ENCODE data around the gene SLC29A3.
A peak's percentile ranks its signal among the peaks of the same experiment; 100 is the strongest.

SLC29A3 gene

GRCh38 chr10:71284544-71285179 is 34.4 kb upstream of the SLC29A3 start:
- Histone ChIP-seq H3K9me3 (replicated peaks in 1 of 2; ENCODE audit: control insufficient read depth in 2 of 2, insufficient read depth in 1 of 2, low read depth in 1 of 2, low read length in 2 of 2) (peaks cover 0 to 2% of the 10 kb centered on the region in 2 donors), H3K18ac (ENCODE audit: low read length) (peak overlapping the region; percentile 90), H3K27me3 (ENCODE audit: control insufficient read depth in 3 of 3, insufficient read depth in 3 of 3, low read depth in 1 of 3, low read length in 3 of 3) (peaks cover 0 to 8% (median 2%) of the 10 kb centered on the region in 3 experiments), H2AFZ (ENCODE audit: low read length) (no peak overlapping the region), H3K79me1 (ENCODE audit: low read depth, low read length) (peaks cover 9% of the 10 kb centered on the region), H2BK15ac (ENCODE audit: low read length) (peak overlapping the region; percentile 97), H3K23ac (ENCODE audit: low read depth, low read length, poor library complexity) (peak overlapping the region; percentile 96), H3K36me3 (replicated peaks in 1 of 2; ENCODE audit: control insufficient read depth in 2 of 2, insufficient read depth in 2 of 2, low read length in 2 of 2) (no peaks in the 10 kb centered on the region), H2BK120ac (ENCODE audit: low read depth, low read length) (peak overlapping the region; percentile 10), H3K4ac (ENCODE audit: low read length) (peak overlapping the region; percentile 84), H3K14ac (ENCODE audit: low read length) (peak overlapping the region; percentile 71), H3K4me1 (ENCODE audit: control insufficient read depth in 2 of 2, insufficient read depth in 1 of 2, low read depth in 1 of 2, low read length in 2 of 2) (peaks cover 0 to 2% of the 10 kb centered on the region in 2 donors), H2BK5ac (ENCODE audit: low read length) (peak overlapping the region; percentile 53), H3K9ac (ENCODE audit: low read depth, low read length, poor library complexity) (peak overlapping the region; percentile 81), H2BK12ac (ENCODE audit: low read length) (peak overlapping the region; percentile 90), H2AK5ac (ENCODE audit: low read depth, low read length) (peak overlapping the region; percentile 92), H3K4me2 (ENCODE audit: insufficient read depth, low read length, poor library complexity, severe bottlenecking) (no peak overlapping the region), H4K91ac (ENCODE audit: low read depth, low read length, poor library complexity) (no peak overlapping the region), H3K4me3 (ENCODE audit: low read length in 2 of 2) (no peak overlapping the region), H3K27ac (replicated peaks; ENCODE audit: low read length) (no peak overlapping the region), H4K8ac (ENCODE audit: low read depth, low read length) (peak overlapping the region; percentile 65)
- no CpG with 5 or more reads among the region's 19 CpGs for WGBS, 2 donors (ENCODE audit: extremely low coverage in 2 of 2, insufficient read length in 2 of 2, insufficient replicate concordance in 1 of 2)
- no peak for DNase-seq (ENCODE audit: low spot score)

DNA sequence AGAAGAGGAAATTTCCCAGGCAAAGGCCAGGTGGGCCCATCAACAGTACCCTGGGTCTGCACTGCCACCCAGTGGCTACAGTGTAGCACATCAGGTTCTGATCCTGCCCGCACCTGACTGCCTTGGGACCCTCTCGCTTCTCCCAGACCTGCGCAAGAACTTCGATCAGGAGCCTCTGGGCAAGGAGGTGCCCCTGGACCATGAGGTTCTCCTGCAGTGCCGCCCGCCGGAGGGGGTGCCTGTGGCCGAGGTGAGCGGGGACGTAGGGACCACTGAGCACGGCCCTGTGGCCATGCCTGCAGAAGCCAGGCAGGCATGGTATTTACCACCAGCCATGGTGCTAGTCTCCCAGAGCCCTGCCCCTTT is 33.9 kb upstream of the SLC29A3 start:
- no CpG with 5 or more reads among the region's 11 CpGs for WGBS, 2 donors (ENCODE audit: extremely low coverage in 2 of 2, insufficient read length in 2 of 2, insufficient replicate concordance in 1 of 2)
- H3K4me3 ChIP-seq (ENCODE audit: low read length in 2 of 2) = no peak overlapping the region
- peak overlapping the region; percentile 95 for H2BK12ac ChIP-seq (ENCODE audit: low read length)
- H3K36me3 ChIP-seq (replicated peaks in 1 of 2; ENCODE audit: control insufficient read depth in 2 of 2, insufficient read depth in 2 of 2, low read length in 2 of 2) = no peaks in the 10 kb centered on the region
- H3K79me1 ChIP-seq (ENCODE audit: low read depth, low read length) = peaks cover 9% of the 10 kb centered on the region
- H3K27me3 ChIP-seq (ENCODE audit: control insufficient read depth in 3 of 3, insufficient read depth in 3 of 3, low read depth in 1 of 3, low read length in 3 of 3) = peaks cover 0 to 8% (median 2%) of the 10 kb centered on the region in 3 experiments
- peak overlapping the region; percentile 97 for H2BK15ac ChIP-seq (ENCODE audit: low read length)
- H2BK120ac ChIP-seq (ENCODE audit: low read depth, low read length) = peak overlapping the region; percentile 10
- H3K4ac ChIP-seq (ENCODE audit: low read length) = no peak overlapping the region
- no peak overlapping the region for H2AFZ ChIP-seq (ENCODE audit: low read length)
- H3K14ac ChIP-seq (ENCODE audit: low read length) = no peak overlapping the region
- H4K91ac ChIP-seq (ENCODE audit: low read depth, low read length, poor library complexity) = no peak overlapping the region
- peak overlapping the region; percentile 96 for H2AK5ac ChIP-seq (ENCODE audit: low read depth, low read length)
- H3K4me2 ChIP-seq (ENCODE audit: insufficient read depth, low read length, poor library complexity, severe bottlenecking) = no peak overlapping the region
- peak overlapping the region; percentile 87 for H3K18ac ChIP-seq (ENCODE audit: low read length)
- H3K9me3 ChIP-seq (replicated peaks in 1 of 2; ENCODE audit: control insufficient read depth in 2 of 2, insufficient read depth in 1 of 2, low read depth in 1 of 2, low read length in 2 of 2) = peaks cover 0 to 2% of the 10 kb centered on the region in 2 donors
- peaks cover 0 to 2% of the 10 kb centered on the region in 2 donors for H3K4me1 ChIP-seq (ENCODE audit: control insufficient read depth in 2 of 2, insufficient read depth in 1 of 2, low read depth in 1 of 2, low read length in 2 of 2)
- H3K27ac ChIP-seq (replicated peaks; ENCODE audit: low read length) = no peak overlapping the region
- H3K9ac ChIP-seq (ENCODE audit: low read depth, low read length, poor library complexity) = peak overlapping the region; percentile 63
- no peak overlapping the region for H3K23ac ChIP-seq (ENCODE audit: low read depth, low read length, poor library complexity)
- peak; percentile 61 for DNase-seq (ENCODE audit: low spot score)
- H4K8ac ChIP-seq (ENCODE audit: low read depth, low read length) = no peak overlapping the region
- no peak overlapping the region for H2BK5ac ChIP-seq (ENCODE audit: low read length)

DNA sequence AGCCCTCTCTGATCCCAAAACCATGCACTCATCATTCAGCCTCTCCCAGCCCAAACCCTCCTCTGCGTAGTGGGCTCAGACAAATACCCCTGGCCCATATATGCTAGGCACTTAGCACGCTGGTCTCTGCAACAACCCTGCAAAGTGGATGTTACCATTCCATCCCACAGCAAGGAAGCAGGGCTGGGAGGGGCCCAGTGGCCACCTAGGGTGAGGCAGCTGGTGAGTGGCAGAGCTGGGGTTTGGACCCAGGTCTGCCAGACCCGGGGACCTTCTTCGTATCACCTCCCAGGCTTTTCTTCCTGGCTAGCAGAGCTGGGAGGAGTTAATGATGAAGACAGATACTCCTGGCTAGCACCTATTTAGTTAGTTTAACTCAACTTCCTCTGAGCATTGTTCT is 33.1 kb upstream of the SLC29A3 start:
- no peak overlapping the region for H2BK5ac ChIP-seq (ENCODE audit: low read length)
- H3K4me3 ChIP-seq (ENCODE audit: low read length in 2 of 2) = no peak overlapping the region
- no peak overlapping the region for H3K14ac ChIP-seq (ENCODE audit: low read length)
- H2BK120ac ChIP-seq (ENCODE audit: low read depth, low read length) = no peak overlapping the region
- DNase-seq (ENCODE audit: low spot score) = no peak
- no peak overlapping the region for H2BK12ac ChIP-seq (ENCODE audit: low read length)
- H3K27me3 ChIP-seq (ENCODE audit: control insufficient read depth in 3 of 3, insufficient read depth in 3 of 3, low read depth in 1 of 3, low read length in 3 of 3) = peaks cover 0 to 11% (median 2%) of the 10 kb centered on the region in 3 experiments
- no peak overlapping the region for H4K91ac ChIP-seq (ENCODE audit: low read depth, low read length, poor library complexity)
- no peak overlapping the region for H3K18ac ChIP-seq (ENCODE audit: low read length)
- WGBS, 2 donors (ENCODE audit: extremely low coverage in 2 of 2, insufficient read length in 2 of 2, insufficient replicate concordance in 1 of 2) = no CpG with 5 or more reads among the region's 4 CpGs
- no peak overlapping the region for H3K4me2 ChIP-seq (ENCODE audit: insufficient read depth, low read length, poor library complexity, severe bottlenecking)
- H2AFZ ChIP-seq (ENCODE audit: low read length) = no peak overlapping the region
- peaks cover 0 to 2% of the 10 kb centered on the region in 2 donors for H3K4me1 ChIP-seq (ENCODE audit: control insufficient read depth in 2 of 2, insufficient read depth in 1 of 2, low read depth in 1 of 2, low read length in 2 of 2)
- peak overlapping the region; percentile 2 for H4K8ac ChIP-seq (ENCODE audit: low read depth, low read length)
- peaks cover 0 to 2% of the 10 kb centered on the region in 2 donors for H3K9me3 ChIP-seq (replicated peaks in 1 of 2; ENCODE audit: control insufficient read depth in 2 of 2, insufficient read depth in 1 of 2, low read depth in 1 of 2, low read length in 2 of 2)
- H2AK5ac ChIP-seq (ENCODE audit: low read depth, low read length) = peak overlapping the region; percentile 96
- H3K27ac ChIP-seq (replicated peaks; ENCODE audit: low read length) = no peak overlapping the region
- H3K9ac ChIP-seq (ENCODE audit: low read depth, low read length, poor library complexity) = no peak overlapping the region
- peaks cover 9% of the 10 kb centered on the region for H3K79me1 ChIP-seq (ENCODE audit: low read depth, low read length)
- H3K36me3 ChIP-seq (replicated peaks in 1 of 2; ENCODE audit: control insufficient read depth in 2 of 2, insufficient read depth in 2 of 2, low read length in 2 of 2) = no peaks in the 10 kb centered on the region
- peak overlapping the region; percentile 1 for H3K23ac ChIP-seq (ENCODE audit: low read depth, low read length, poor library complexity)
- no peak overlapping the region for H3K4ac ChIP-seq (ENCODE audit: low read length)
- peak overlapping the region; percentile 97 for H2BK15ac ChIP-seq (ENCODE audit: low read length)

GRCh38 chr10:71286521-71287294 is 32.4 kb upstream of the SLC29A3 start:
- no peak overlapping the region for H3K9ac ChIP-seq (ENCODE audit: low read depth, low read length, poor library complexity)
- no peak overlapping the region for H3K4me2 ChIP-seq (ENCODE audit: insufficient read depth, low read length, poor library complexity, severe bottlenecking)
- H3K4ac ChIP-seq (ENCODE audit: low read length) = no peak overlapping the region
- peak overlapping the region; percentile 8 for H2AK5ac ChIP-seq (ENCODE audit: low read depth, low read length)
- no peak for DNase-seq (ENCODE audit: low spot score)
- H2BK120ac ChIP-seq (ENCODE audit: low read depth, low read length) = no peak overlapping the region
- H2AFZ ChIP-seq (ENCODE audit: low read length) = no peak overlapping the region
- H3K4me1 ChIP-seq (ENCODE audit: control insufficient read depth in 2 of 2, insufficient read depth in 1 of 2, low read depth in 1 of 2, low read length in 2 of 2) = peaks cover 0 to 2% of the 10 kb centered on the region in 2 donors
- H3K18ac ChIP-seq (ENCODE audit: low read length) = no peak overlapping the region
- no peak overlapping the region for H2BK5ac ChIP-seq (ENCODE audit: low read length)
- H3K14ac ChIP-seq (ENCODE audit: low read length) = no peak overlapping the region
- H2BK15ac ChIP-seq (ENCODE audit: low read length) = no peak overlapping the region
- no peak overlapping the region for H3K4me3 ChIP-seq (ENCODE audit: low read length in 2 of 2)
- WGBS, 2 donors (ENCODE audit: extremely low coverage in 2 of 2, insufficient read length in 2 of 2, insufficient replicate concordance in 1 of 2) = no CpG with 5 or more reads among the region's 17 CpGs
- no peak overlapping the region for H4K8ac ChIP-seq (ENCODE audit: low read depth, low read length)
- H2BK12ac ChIP-seq (ENCODE audit: low read length) = no peak overlapping the region
- H3K27me3 ChIP-seq (ENCODE audit: control insufficient read depth in 3 of 3, insufficient read depth in 3 of 3, low read depth in 1 of 3, low read length in 3 of 3) = peaks cover 0 to 11% (median 2%) of the 10 kb centered on the region in 3 experiments
- H3K23ac ChIP-seq (ENCODE audit: low read depth, low read length, poor library complexity) = no peak overlapping the region
- no peaks in the 10 kb centered on the region for H3K36me3 ChIP-seq (replicated peaks in 1 of 2; ENCODE audit: control insufficient read depth in 2 of 2, insufficient read depth in 2 of 2, low read length in 2 of 2)
- peaks cover 9% of the 10 kb centered on the region for H3K79me1 ChIP-seq (ENCODE audit: low read depth, low read length)
- no peak overlapping the region for H4K91ac ChIP-seq (ENCODE audit: low read depth, low read length, poor library complexity)
- peaks cover 0 to 2% of the 10 kb centered on the region in 2 donors for H3K9me3 ChIP-seq (replicated peaks in 1 of 2; ENCODE audit: control insufficient read depth in 2 of 2, insufficient read depth in 1 of 2, low read depth in 1 of 2, low read length in 2 of 2)
- no peak overlapping the region for H3K27ac ChIP-seq (replicated peaks; ENCODE audit: low read length)
